ENCODE measurements around the gene TM7SF3. TPM values are rescaled to one million over a fixed set of nuclear protein-coding genes. Genes with fewer than 3 reads are reported as not detected.

TM7SF3 gene
- total RNA-seq, 1 donor from 2014 or later = 30.3 TPM

- no peaks in the 10 kb centered on the region for H3K27me3 Mint-ChIP-seq (ENCODE audit: unreplicated experiment)
- no peak for TF ChIP-seq CTCF (IDR thresholded peaks at IDR 0.05; ENCODE audit: partially characterized antibody, unreplicated experiment)
- no peak overlapping the region for H3K4me3 Mint-ChIP-seq (ENCODE audit: unreplicated experiment)
- H3K4me1 Mint-ChIP-seq (ENCODE audit: low read depth, unreplicated experiment) = peaks cover 18% of the 10 kb centered on the region
- no peaks in the 10 kb centered on the region for H3K9me3 Mint-ChIP-seq (ENCODE audit: unreplicated experiment)
- H3K27ac Mint-ChIP-seq (ENCODE audit: unreplicated experiment) = no peak overlapping the region
- DNase-seq = no peak
- no peaks in the 10 kb centered on the region for H3K36me3 Mint-ChIP-seq (ENCODE audit: unreplicated experiment)
These were observed 6.1 kb downstream of the TM7SF3 start for GRCh38 chr12:27008081-27008480.

GRCh38 chr12:27006797-27007467 is 7.3 kb downstream of the TM7SF3 start:
- no peaks in the 10 kb centered on the region for H3K27me3 Mint-ChIP-seq (ENCODE audit: unreplicated experiment)
- H3K9me3 Mint-ChIP-seq (ENCODE audit: unreplicated experiment) = no peaks in the 10 kb centered on the region
- no peak overlapping the region for H3K27ac Mint-ChIP-seq (ENCODE audit: unreplicated experiment)
- H3K36me3 Mint-ChIP-seq (ENCODE audit: unreplicated experiment) = no peaks in the 10 kb centered on the region
- no peak for DNase-seq
- peaks cover 18% of the 10 kb centered on the region for H3K4me1 Mint-ChIP-seq (ENCODE audit: low read depth, unreplicated experiment)
- no peak overlapping the region for H3K4me3 Mint-ChIP-seq (ENCODE audit: unreplicated experiment)
- no peak for TF ChIP-seq CTCF (IDR thresholded peaks at IDR 0.05; ENCODE audit: partially characterized antibody, unreplicated experiment)

GRCh38 chr12:27005495-27005894 is 8.7 kb downstream of the TM7SF3 start:
- Mint-ChIP-seq H3K27me3 (ENCODE audit: unreplicated experiment) (no peaks in the 10 kb centered on the region), H3K4me3 (ENCODE audit: unreplicated experiment) (no peak overlapping the region), H3K27ac (ENCODE audit: unreplicated experiment) (no peak overlapping the region), H3K36me3 (ENCODE audit: unreplicated experiment) (no peaks in the 10 kb centered on the region), H3K9me3 (ENCODE audit: unreplicated experiment) (no peaks in the 10 kb centered on the region), H3K4me1 (ENCODE audit: low read depth, unreplicated experiment) (peaks cover 11% of the 10 kb centered on the region)
- TF ChIP-seq CTCF (IDR thresholded peaks at IDR 0.05; ENCODE audit: partially characterized antibody, unreplicated experiment) = no peak
- no peak for DNase-seq

- peak overlapping the region; percentile 44 for H3K27ac Mint-ChIP-seq (ENCODE audit: unreplicated experiment)
- H3K4me1 Mint-ChIP-seq (ENCODE audit: low read depth, unreplicated experiment) = peaks cover 7% of the 10 kb centered on the region
- H3K4me3 Mint-ChIP-seq (ENCODE audit: unreplicated experiment) = peak overlapping the region; percentile 31
- H3K36me3 Mint-ChIP-seq (ENCODE audit: unreplicated experiment) = no peaks in the 10 kb centered on the region
- no peak for DNase-seq
- H3K27me3 Mint-ChIP-seq (ENCODE audit: unreplicated experiment) = no peaks in the 10 kb centered on the region
- no peaks in the 10 kb centered on the region for H3K9me3 Mint-ChIP-seq (ENCODE audit: unreplicated experiment)
- no peak for TF ChIP-seq CTCF (IDR thresholded peaks at IDR 0.05; ENCODE audit: partially characterized antibody, unreplicated experiment)
These were observed 10.5 kb downstream of the TM7SF3 start for GRCh38 chr12:27003421-27004381.

- H3K36me3 Mint-ChIP-seq (ENCODE audit: unreplicated experiment) = no peaks in the 10 kb centered on the region
- H3K27ac Mint-ChIP-seq (ENCODE audit: unreplicated experiment) = no peak overlapping the region
- TF ChIP-seq CTCF (IDR thresholded peaks at IDR 0.05; ENCODE audit: partially characterized antibody, unreplicated experiment) = no peak
- no peak for DNase-seq
- H3K4me1 Mint-ChIP-seq (ENCODE audit: low read depth, unreplicated experiment) = peaks cover 7% of the 10 kb centered on the region
- H3K4me3 Mint-ChIP-seq (ENCODE audit: unreplicated experiment) = no peak overlapping the region
- H3K27me3 Mint-ChIP-seq (ENCODE audit: unreplicated experiment) = peaks cover 1% of the 10 kb centered on the region
- H3K9me3 Mint-ChIP-seq (ENCODE audit: unreplicated experiment) = no peaks in the 10 kb centered on the region
These were observed 12.0 kb downstream of the TM7SF3 start for GRCh38 chr12:27002141-27002540.

Data from glutamatergic neuron (in vitro differentiated cells).